Measurements from ENCODE around the gene DKC1. TPM values are rescaled to one million over a fixed set of nuclear protein-coding genes. Genes with fewer than 3 reads are reported as not detected.

DKC1 gene
- total and polyA plus RNA-seq, 2 of the 4 experiments (the other 2 are of a cell fraction): 49.9 to 63.8 TPM

DNA sequence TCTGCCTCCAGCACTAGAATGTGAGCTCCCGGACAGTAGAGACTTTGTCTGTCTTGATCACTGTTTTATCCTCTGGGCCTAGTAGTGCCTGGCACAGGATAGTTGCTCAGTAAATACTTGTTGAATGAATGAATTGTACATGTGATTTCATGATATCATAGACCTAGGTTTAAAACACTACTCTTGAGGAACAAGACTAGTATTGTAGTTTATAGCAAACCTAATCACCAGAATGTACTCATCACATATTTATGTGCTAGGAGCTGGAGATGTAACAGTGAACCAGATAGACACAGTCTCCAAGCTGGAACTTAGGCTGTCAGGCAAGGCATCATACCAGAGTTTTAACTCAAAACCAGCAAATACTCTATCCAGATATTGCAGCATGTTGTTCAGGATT lies 35.2 kb upstream of the DKC1 start:
- Histone ChIP-seq H3K79me1 (ENCODE audit: low read depth in 1 of 2, low read length in 2 of 2) (peaks cover 0 to 3% of the 10 kb centered on the region in 2 experiments; a peak in 1 of 4 replicates), H2BK20ac (ENCODE audit: low read depth, low read length) (peak overlapping the region; percentile 72; the same call in 1 of the 2 replicates), H2BK15ac (ENCODE audit: low read depth, low read length) (no peak overlapping the region; the same call in 2 of the 3 replicates), H2AK9ac (replicated peaks; ENCODE audit: low read depth, low read length, poor library complexity) (no peak overlapping the region), H3K4me3 (ENCODE audit: insufficient read depth, low read depth, low read length) (no peak overlapping the region), H3K4me2 (ENCODE audit: low read depth, low read length) (peak overlapping the region; percentile 57; the same call in 1 of the 2 replicates), H3K27ac (ENCODE audit: insufficient read depth, low read length) (peak overlapping the region; percentile 50), H2BK5ac (ENCODE audit: low read depth, low read length, poor library complexity, severe bottlenecking) (peak overlapping the region; percentile 87), H2BK120ac (ENCODE audit: low read depth, low read length) (peak overlapping the region; percentile 69), H2AK5ac (ENCODE audit: low read depth, low read length) (no peak overlapping the region; the same call in 1 of the 2 replicates), H4K91ac (ENCODE audit: insufficient read depth, low read depth, low read length) (0 out of 2 replicates have a peak overlapping the region, but pooled peaks have one; percentile 15), H3K14ac (replicated peaks; ENCODE audit: low read depth, low read length) (peak overlapping the region; percentile 16; the same call in 1 of the 2 replicates), H3K9ac (ENCODE audit: low read depth, low read length) (peak overlapping the region; percentile 31; the same call in 1 of the 2 replicates), H3K4ac (ENCODE audit: low read depth, low read length) (peak overlapping the region; percentile 37), H2AFZ (replicated peaks; ENCODE audit: low read length, poor library complexity) (no peak overlapping the region), H3K4me1 (ENCODE audit: control insufficient read depth, insufficient read depth, low read length) (peaks cover 27% of the 10 kb centered on the region), H3K18ac (ENCODE audit: low read depth, low read length) (peak overlapping the region; percentile 81; the same call in 1 of the 2 replicates), H3K23ac (ENCODE audit: low read depth, low read length) (peak overlapping the region; percentile 48; the same call in 1 of the 2 replicates), H3K36me3 (ENCODE audit: control insufficient read depth, insufficient read depth, low read length) (no peaks in the 10 kb centered on the region), H4K8ac (ENCODE audit: low read depth in 2 of 2, low read length in 2 of 2) (peak overlapping the region in 1 of 2 experiments; percentile 63; a peak in 2 of 4 replicates), H3K27me3 (ENCODE audit: control insufficient read depth, insufficient read depth, low read length) (no peaks in the 10 kb centered on the region), H4K5ac (ENCODE audit: low read depth, low read length) (peak overlapping the region; percentile 35; the same call in 1 of the 2 replicates), H3K9me1 (ENCODE audit: insufficient read depth, low read length) (peaks cover 15% of the 10 kb centered on the region; the same call in 1 of the 2 replicates), H4K20me1 (ENCODE audit: insufficient read depth, low read length) (no peaks in the 10 kb centered on the region), H3K56ac (ENCODE audit: extremely low read depth, insufficient read depth, low read length) (no peak overlapping the region), H3K9me3 (ENCODE audit: control insufficient read depth, insufficient read depth, low read length) (no peaks in the 10 kb centered on the region)
- TF ChIP-seq RFX5 (IDR thresholded peaks at IDR 0.05; ENCODE audit: low read depth, low read length): no peak
- TF ChIP-seq POLR2A (IDR thresholded peaks at IDR 0.05; ENCODE audit: low read depth, low read length): peak; percentile 30; the same call in 1 of the 2 replicates
- CTCF ChIA-PET: interaction anchor here (1.1 kb wide), 1 partner anchor 21 kb away, joined by 3 read pairs; no protein-coding TSS in a partner anchor
- POLR2A ChIA-PET (ENCODE audit: unreplicated experiment): no interaction called here
- intact Hi-C loops (cut with micrococcal nuclease): no loop called here
- ATAC-seq (ENCODE audit: low read depth) (peak; percentile 63), DNase-seq (peak; percentile 77)
- no CpG with 5 or more reads among the region's 1 CpG for WGBS, 2 experiments (ENCODE audit: extremely low coverage in 2 of 2, insufficient read length in 1 of 2)
- in situ Hi-C loops (cut with MboI; ENCODE audit: low sequenced_read_pairs): loop anchor here (25.0 kb wide), 1 partner anchor 140 kb away; the partner anchor contains the start of gene CTAG1A
- dilution Hi-C loops (cut with HindIII; ENCODE audit: low sequenced_read_pairs, unreplicated experiment): no loop called here
- BruUV-seq (replicated peaks): no TSS peak
